Subcutaneous adipose tissue (tissue), 4 donors: ENCODE measurements around the gene PRTFDC1. TPM values are rescaled to one million over a fixed set of nuclear protein-coding genes. Genes with fewer than 3 reads are reported as not detected.

Experiments
- total RNA-seq, 4 donors: library from RNA; depleted of rRNA; stranded (reverse); fragments of >200 nt; gene quantifications; one replicate each; pipeline ENCODE4 v1.1.0, GENCODE V29; 2016
- TF ChIP-seq, protein P1 (sequence below): fragments of 450-650 bp; IDR thresholded peaks from one replicate; pipeline ENCODE4 v1.5.1; 2016; ENCODE audit warnings: low read depth, mild to moderate bottlenecking, control low read depth, antibody characterized with exemption, moderate library complexity

PRTFDC1 gene
- total RNA-seq, 4 donors from 2014 or later = 2.4 to 2.8 (median 2.7) TPM

DNA sequence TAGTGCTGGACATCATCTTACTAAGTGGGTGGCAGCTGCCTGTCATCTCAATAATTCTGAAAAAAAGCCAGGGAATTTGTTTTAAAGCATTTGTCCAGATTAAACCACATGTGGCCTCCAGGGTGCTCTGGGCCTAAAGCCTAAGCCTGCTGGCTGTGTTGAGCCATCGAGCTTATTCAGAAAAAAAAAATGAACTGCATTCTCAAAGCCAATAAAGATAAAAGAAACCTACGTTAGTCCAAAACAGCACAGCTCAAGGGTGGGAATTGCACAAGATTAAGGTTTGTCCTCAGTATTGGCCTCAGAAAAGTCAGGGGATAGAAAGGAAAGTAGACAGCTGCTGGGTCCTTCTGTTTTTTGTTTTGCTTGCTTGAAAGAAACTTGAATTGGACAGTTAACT, 22.6 kb upstream of the PRTFDC1 start:
- TF ChIP-seq, protein P1, sequence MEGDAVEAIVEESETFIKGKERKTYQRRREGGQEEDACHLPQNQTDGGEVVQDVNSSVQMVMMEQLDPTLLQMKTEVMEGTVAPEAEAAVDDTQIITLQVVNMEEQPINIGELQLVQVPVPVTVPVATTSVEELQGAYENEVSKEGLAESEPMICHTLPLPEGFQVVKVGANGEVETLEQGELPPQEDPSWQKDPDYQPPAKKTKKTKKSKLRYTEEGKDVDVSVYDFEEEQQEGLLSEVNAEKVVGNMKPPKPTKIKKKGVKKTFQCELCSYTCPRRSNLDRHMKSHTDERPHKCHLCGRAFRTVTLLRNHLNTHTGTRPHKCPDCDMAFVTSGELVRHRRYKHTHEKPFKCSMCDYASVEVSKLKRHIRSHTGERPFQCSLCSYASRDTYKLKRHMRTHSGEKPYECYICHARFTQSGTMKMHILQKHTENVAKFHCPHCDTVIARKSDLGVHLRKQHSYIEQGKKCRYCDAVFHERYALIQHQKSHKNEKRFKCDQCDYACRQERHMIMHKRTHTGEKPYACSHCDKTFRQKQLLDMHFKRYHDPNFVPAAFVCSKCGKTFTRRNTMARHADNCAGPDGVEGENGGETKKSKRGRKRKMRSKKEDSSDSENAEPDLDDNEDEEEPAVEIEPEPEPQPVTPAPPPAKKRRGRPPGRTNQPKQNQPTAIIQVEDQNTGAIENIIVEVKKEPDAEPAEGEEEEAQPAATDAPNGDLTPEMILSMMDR = no peak

DNA sequence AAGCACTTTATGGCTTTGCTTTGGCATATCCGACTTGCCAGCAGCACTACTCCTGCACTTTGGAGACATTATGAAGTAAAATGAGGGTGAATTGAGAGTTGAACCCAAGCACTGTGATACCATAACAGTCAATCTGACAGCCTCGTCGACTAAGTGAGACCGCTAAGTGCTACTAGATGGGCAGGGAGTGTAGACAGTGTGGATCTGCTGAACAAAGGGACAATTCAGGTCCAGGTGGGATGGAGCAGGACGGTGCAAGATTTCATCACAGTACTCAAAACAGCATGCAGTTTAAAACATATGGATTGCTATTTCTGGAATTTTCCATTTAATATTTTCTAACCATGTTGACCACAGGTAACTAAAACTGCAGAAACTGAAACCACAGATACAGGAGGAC, 20.8 kb upstream of the PRTFDC1 start:
- TF ChIP-seq, protein P1 = no peak

DNA sequence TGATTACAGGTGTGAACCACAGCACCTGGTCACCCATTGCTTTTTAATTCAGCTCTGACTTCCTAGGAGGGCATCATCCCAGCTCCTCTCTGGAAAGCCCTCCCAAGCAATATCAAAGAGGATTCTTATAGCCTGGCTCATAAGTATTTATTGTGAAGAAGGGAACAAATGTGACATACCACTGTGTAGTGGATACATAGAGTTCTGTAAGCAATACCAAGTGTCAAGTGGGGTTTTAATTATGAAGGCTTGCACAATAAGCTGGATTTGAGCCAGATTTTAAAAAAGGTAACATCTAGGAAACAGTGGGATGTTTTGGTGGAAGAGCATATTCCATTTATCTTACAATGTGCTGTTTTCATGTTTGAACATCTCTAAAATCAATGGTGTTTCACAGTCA, 19.0 kb upstream of the PRTFDC1 start:
- TF ChIP-seq, protein P1 = no peak

DNA sequence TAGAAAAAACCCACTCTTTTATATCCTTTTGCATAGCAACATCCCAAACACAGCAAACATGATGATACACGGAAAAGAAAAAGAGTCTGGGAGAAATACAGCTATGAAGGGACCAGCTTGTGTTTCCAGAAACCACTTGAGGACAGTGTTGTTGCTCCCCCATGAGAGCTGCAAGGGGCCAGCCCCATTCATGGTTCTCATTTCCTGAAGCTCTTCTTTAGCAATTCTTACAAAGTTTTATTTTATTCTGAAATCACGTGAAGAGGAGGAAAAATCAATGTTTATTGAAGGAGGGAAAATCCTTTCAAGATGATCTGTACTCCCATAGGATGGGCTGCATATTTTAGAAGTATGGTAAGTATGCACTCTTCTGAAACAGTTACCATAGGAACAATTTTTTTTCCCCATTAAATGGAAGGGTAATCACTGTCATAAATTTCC, 17.5 kb upstream of the PRTFDC1 start:
- TF ChIP-seq, protein P1 = no peak

DNA sequence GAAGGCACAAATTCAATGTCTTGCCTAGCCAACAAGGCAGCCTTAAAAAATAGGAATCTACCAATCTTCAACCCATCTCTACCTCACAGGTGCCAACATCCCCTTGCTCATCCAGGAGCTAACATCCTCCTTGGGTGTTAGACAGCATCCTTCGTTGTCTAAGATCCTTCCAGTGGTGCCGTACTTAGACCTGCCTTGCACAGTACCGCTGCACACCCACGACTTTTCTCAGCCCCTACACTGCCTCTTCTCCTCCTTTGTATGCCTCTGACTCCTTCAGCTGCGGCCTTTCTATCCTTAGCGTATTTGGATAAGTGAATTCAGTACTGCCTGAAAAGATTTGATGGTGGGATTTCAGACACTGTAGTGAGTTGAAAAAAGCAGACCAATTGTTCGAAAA, 15.9 kb upstream of the PRTFDC1 start:
- TF ChIP-seq, protein P1 = no peak

DNA sequence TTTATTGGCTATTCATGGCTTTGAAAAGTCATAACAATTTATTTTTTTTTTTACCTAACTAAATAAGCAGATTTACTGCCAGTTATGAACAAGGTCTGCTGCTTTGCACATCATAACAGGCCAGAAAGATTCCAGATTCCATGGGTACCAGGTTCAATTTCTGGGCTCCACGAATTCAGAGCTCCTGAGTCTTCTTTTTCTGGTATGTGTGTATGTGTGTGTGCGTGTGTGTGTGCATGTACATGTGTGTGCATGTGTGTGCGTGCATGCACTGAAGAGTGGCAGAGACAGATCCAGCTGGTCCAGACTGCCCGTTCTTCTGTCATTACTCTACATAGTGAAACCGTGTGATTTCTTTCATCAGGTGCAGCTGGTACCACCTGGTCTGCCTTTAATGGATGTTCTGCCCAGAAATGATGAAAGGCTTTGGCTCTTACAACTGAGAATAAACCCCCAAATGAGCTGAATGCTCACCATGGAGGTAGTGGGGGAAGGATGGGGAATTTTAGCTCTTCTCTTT, 14.6 kb upstream of the PRTFDC1 start:
- TF ChIP-seq, protein P1 = no peak

DNA sequence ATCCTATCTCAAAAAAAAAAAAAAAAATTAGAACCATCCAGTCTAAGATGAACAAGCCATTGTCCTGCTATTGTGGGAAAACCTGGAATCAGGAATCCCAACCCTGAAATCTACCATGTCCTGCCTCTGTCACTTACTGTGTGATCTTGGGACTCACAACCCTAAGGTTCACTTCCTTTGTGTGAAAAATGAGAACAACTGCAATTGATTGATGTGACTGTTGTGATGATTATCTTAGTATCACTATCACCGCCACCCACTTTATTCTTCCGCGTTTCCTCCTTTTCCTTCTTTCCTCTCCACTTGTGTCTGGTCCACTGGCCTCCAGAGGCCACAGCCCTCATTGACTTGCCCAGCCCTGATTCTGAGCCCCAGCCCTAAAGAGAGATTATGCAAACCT, 12.6 kb upstream of the PRTFDC1 start:
- TF ChIP-seq, protein P1 = no peak
